ENCODE data around the gene IDH3B. TPM values are rescaled to one million over a fixed set of nuclear protein-coding genes. Genes with fewer than 3 reads are reported as not detected.

IDH3B gene
- total and polyA plus RNA-seq, 2 of the 13 experiments (the other 11 are each of a cell fraction or from before 2014, with no cell fraction given): 215 to 254 TPM

DNA sequence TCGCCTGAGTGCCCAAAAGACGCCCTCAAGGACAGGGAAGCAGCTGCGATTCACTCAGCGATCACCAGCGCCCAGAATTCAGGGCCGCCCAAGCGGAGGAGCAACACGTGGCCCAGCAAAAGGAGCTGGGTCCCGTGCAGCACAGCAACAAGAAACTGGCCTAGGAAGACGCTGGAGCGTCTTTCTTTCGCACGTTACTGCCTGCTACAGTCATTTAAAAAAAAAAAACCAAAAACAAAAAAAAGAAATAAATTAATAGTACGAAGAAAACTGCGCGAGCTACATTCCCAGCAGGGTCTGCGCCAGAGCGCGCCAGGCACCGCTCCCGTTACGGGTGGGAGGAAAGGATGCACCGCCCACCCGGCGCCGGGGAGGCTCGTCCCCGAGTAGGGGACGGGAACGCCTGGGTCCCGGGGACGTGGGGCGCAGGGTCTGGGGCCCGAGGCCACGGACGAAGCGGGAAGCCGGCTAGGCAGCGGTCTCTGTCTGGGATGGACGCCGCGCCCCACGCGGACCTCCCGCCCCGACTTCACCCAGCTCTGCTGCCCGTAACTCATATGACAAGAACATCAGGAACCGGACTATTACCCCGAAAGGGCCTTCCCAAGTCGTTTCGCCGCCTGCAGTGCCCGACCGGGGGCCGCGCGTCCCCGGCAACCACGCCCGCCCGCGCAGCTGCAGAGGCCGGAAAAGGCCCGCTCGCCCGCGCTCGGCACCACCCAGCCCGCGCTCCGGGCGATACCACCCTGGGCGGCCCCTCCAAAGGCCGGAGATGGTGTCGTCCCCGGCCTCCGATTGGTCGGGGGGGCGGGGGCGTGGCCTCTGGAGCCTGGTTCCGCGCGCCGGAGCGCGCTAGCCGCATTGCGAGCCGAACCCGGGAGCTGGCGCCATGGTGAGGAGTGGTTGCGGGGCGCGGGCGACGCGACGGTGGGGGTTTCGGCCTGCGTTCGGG lies 12.0 kb downstream of the IDH3B start, which contains the start of gene NOP56 (continued):
- TF ChIP-seq, protein P1, sequence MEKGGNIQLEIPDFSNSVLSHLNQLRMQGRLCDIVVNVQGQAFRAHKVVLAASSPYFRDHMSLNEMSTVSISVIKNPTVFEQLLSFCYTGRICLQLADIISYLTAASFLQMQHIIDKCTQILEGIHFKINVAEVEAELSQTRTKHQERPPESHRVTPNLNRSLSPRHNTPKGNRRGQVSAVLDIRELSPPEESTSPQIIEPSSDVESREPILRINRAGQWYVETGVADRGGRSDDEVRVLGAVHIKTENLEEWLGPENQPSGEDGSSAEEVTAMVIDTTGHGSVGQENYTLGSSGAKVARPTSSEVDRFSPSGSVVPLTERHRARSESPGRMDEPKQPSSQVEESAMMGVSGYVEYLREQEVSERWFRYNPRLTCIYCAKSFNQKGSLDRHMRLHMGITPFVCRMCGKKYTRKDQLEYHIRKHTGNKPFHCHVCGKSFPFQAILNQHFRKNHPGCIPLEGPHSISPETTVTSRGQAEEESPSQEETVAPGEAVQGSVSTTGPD (CRISPR knock-in tag; IDR thresholded peaks at IDR 0.05): no peak; the same call in 1 of the 2 replicates
- peak; percentile 87 for TF ChIP-seq ZNF788 (CRISPR knock-in tag; IDR thresholded peaks at IDR 0.05; ENCODE audit: borderline replicate concordance)
- TF ChIP-seq, protein P2, sequence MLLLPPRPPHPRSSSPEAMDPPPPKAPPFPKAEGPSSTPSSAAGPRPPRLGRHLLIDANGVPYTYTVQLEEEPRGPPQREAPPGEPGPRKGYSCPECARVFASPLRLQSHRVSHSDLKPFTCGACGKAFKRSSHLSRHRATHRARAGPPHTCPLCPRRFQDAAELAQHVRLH (CRISPR knock-in tag; IDR thresholded peaks at IDR 0.05; ENCODE audit: borderline replicate concordance, low read depth): peak; percentile 51; the same call in 1 of the 2 replicates
- TF ChIP-seq, protein P3, sequence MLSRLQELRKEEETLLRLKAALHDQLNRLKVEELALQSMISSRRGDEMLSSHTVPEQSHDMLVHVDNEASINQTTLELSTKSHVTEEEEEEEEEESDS (CRISPR knock-in tag; IDR thresholded peaks at IDR 0.05; ENCODE audit: borderline replicate concordance): peak; percentile 74; the same call in 1 of the 2 replicates
- peak; percentile 26; the same call in 1 of the 2 replicates for TF ChIP-seq BCL6 (CRISPR knock-in tag; IDR thresholded peaks at IDR 0.05)
- 0 out of 2 replicates have a peak, but pooled peaks have one; percentile 42 for TF ChIP-seq ZNF343 (CRISPR knock-in tag; IDR thresholded peaks at IDR 0.05)
- no peak for TF ChIP-seq CBX2 (IDR thresholded peaks at IDR 0.05; ENCODE audit: low read depth, low read length)
- no peak for TF ChIP-seq CBX2 (CRISPR knock-in tag; IDR thresholded peaks at IDR 0.05; ENCODE audit: low read depth)
- TF ChIP-seq ARNT2 (CRISPR knock-in tag; IDR thresholded peaks at IDR 0.05; ENCODE audit: low read depth): peak; percentile 99
- TF ChIP-seq, protein P4, sequence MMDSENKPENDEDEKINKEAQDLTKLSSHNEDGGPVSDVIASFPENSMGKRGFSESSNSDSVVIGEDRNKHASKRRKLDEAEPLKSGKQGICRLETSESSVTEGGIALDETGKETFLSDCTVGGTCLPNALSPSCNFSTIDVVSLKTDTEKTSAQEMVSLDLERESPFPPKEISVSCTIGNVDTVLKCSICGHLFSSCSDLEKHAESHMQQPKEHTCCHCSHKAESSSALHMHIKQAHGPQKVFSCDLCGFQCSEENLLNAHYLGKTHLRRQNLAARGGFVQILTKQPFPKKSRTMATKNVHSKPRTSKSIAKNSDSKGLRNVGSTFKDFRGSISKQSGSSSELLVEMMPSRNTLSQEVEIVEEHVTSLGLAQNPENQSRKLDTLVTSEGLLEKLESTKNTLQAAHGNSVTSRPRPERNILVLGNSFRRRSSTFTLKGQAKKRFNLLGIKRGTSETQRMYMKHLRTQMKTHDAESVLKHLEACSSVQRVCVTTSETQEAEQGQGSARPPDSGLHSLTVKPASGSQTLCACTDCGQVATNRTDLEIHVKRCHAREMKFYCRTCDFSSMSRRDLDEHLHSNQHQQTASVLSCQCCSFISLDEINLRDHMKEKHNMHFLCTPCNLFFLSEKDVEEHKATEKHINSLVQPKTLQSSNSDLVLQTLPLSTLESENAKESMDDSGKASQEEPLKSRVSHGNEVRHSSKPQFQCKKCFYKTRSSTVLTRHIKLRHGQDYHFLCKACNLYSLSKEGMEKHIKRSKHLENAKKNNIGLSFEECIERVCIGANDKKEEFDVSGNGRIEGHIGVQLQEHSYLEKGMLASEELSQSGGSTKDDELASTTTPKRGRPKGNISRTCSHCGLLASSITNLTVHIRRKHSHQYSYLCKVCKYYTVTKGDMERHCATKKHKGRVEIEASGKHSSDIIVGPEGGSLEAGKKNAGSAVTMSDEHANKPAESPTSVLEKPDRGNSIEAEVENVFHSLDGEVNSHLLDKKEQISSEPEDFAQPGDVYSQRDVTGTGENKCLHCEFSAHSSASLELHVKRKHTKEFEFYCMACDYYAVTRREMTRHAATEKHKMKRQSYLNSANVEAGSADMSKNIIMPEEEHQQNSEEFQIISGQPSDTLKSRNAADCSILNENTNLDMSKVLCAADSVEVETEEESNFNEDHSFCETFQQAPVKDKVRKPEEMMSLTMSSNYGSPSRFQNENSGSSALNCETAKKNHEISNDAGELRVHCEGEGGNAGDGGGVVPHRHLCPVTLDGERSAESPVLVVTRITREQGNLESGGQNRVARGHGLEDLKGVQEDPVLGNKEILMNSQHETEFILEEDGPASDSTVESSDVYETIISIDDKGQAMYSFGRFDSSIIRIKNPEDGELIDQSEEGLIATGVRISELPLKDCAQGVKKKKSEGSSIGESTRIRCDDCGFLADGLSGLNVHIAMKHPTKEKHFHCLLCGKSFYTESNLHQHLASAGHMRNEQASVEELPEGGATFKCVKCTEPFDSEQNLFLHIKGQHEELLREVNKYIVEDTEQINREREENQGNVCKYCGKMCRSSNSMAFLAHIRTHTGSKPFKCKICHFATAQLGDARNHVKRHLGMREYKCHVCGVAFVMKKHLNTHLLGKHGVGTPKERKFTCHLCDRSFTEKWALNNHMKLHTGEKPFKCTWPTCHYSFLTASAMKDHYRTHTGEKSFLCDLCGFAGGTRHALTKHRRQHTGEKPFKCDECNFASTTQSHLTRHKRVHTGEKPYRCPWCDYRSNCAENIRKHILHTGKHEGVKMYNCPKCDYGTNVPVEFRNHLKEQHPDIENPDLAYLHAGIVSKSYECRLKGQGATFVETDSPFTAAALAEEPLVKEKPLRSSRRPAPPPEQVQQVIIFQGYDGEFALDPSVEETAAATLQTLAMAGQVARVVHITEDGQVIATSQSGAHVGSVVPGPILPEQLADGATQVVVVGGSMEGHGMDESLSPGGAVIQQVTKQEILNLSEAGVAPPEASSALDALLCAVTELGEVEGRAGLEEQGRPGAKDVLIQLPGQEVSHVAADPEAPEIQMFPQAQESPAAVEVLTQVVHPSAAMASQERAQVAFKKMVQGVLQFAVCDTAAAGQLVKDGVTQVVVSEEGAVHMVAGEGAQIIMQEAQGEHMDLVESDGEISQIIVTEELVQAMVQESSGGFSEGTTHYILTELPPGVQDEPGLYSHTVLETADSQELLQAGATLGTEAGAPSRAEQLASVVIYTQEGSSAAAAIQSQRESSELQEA (CRISPR knock-in tag; IDR thresholded peaks at IDR 0.05; ENCODE audit: not compliant biosample characterization): peak; percentile 77
- TF ChIP-seq, protein P5, sequence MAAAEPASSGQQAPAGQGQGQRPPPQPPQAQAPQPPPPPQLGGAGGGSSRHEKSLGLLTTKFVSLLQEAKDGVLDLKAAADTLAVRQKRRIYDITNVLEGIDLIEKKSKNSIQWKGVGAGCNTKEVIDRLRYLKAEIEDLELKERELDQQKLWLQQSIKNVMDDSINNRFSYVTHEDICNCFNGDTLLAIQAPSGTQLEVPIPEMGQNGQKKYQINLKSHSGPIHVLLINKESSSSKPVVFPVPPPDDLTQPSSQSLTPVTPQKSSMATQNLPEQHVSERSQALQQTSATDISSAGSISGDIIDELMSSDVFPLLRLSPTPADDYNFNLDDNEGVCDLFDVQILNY (CRISPR knock-in tag; conservative IDR thresholded peaks at IDR 0.05): peak; percentile 84
- TF ChIP-seq POLR2G (IDR thresholded peaks at IDR 0.05; ENCODE audit: low read depth, low read length): peak; percentile 98
- TF ChIP-seq, protein P6, sequence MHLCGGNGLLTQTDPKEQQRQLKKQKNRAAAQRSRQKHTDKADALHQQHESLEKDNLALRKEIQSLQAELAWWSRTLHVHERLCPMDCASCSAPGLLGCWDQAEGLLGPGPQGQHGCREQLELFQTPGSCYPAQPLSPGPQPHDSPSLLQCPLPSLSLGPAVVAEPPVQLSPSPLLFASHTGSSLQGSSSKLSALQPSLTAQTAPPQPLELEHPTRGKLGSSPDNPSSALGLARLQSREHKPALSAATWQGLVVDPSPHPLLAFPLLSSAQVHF (CRISPR knock-in tag; IDR thresholded peaks at IDR 0.05): no peak; the same call in 1 of the 2 replicates

All from HepG2 (cell line).